GM19240 (cell line): ENCODE measurements around the gene DCTN3.

Experiments used
- DNase-seq: peaks from one replicate; pipeline ENCODE4 v3.0.0; 2011; ENCODE audit warnings: low spot score; ENCODE audit not compliant: insufficient read length

Gene DCTN3

GRCh38 chr9:34620061-34620994 is at the start of gene DCTN3:
TSS of gene DCTN3 (minus strand) at chr9:34620495. CDS start at chr9:34620464, 31 bp downstream.
- peak; percentile 99 for DNase-seq

GRCh38 chr9:34665381-34666250 is 45.3 kb upstream of the DCTN3 start:
- peak; percentile 72 for DNase-seq

GRCh38 chr9:34665067-34665380 is 44.7 kb upstream of the DCTN3 start:
- DNase-seq = no peak

- peak; percentile 61 for DNase-seq
Measured at GRCh38 chr9:34664281-34665066, 44.2 kb upstream of the DCTN3 start.

DNA sequence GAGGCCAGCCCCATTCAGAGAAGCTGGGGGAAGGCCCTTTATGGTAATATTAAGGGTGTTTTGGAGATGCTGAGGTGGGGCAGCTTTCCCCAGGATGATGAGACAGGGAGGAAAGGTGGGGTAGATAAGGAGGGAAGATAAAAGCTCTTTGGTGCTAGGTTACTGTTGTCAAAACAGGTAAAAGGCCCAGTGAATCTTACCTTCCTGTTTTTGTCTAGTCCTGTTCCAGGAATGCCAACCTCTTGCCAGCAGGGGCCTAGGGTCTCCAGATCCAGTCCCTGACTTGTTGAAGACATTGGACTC is 43.0 kb upstream of the DCTN3 start:
- no peak for DNase-seq

DNA sequence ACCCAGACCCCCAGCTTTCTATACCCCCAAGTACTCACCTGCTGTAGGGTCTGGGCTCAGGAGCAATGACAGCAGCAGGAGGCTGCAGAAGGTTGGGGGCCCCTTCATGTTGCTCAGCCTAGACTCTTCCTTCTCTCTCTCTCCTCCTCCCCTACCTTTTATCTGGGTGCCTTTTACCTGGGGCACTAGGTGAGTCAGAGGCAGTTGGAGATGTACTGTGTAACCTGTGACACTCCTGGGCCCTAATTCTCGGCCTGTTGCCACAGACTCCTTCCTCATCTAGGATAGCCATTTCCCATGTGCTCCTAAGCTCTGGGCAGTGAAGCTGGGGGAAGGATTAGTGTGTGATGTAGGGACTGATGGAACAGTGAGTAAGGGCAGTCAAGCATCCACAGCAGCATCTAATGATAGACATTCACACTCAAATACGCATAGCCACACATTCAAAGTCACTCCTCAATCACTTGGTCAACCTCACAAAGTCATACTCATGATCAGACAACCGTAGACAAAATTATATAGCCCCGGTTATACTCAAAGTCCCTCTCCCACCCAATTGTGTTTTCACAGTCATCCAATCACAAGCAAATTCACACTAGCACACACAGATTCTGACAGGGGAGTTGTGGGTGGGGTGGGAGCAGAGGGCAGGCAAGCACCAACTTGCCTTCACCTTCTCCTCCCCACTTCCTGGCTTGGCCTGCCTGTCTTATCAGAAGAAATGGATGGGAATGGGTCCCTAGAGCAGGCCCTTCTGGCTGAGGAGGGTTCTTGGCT is 42.4 kb upstream of the DCTN3 start, which contains the start of gene CCL27:
TSS of gene CCL27 (minus strand) at position 132 of the 777 bp plus-strand sequence. CDS start at position 108, 24 bp downstream.
- DNase-seq = no peak

DNA sequence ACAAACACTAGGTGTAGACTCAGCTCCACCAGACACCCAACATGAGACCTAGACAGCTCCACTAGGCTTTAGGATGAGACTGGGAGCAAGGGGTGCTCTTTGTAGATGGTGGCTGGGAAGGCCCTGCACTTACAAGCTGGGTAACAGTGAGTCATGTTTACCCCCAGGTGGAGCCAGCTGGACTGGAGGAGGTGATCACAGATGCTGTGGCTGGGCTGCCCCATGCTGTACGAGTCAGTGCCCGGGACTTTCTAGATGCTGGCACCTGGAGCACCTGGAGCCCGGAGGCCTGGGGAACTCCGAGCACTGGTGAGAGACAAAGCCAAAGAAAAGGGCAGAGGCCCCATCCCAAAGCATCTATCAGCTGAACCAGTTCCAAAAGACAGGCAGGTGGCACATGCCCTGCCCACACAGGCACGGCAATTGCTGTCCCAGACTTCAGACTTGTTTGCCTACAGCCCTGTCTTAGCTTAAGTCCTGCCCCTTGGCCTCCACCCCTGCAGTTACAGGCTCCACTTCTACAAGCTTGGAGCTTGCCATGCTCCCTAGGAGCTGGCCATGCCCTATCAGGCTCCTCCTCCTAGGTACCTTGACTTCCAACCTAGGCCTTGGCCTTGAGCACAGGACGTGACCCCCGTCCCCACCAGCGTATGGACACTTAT is 39.4 kb upstream of the DCTN3 start:
- no peak for DNase-seq

DNA sequence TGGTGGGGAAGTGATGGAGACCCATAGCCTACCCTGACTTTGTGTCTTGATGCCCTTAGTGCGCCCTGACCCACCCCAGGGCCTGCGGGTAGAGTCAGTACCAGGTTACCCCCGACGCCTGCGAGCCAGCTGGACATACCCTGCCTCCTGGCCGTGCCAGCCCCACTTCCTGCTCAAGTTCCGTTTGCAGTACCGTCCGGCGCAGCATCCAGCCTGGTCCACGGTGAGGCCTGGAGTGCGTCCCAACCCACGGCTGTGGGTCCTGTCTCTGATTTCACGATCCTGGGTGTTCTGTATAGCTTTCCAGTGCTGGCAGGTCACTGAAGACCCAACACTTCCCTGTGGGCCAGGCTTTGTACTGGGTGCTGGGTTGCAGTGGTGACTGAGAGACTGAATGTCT is 38.2 kb upstream of the DCTN3 start:
- DNase-seq = no peak

DNA sequence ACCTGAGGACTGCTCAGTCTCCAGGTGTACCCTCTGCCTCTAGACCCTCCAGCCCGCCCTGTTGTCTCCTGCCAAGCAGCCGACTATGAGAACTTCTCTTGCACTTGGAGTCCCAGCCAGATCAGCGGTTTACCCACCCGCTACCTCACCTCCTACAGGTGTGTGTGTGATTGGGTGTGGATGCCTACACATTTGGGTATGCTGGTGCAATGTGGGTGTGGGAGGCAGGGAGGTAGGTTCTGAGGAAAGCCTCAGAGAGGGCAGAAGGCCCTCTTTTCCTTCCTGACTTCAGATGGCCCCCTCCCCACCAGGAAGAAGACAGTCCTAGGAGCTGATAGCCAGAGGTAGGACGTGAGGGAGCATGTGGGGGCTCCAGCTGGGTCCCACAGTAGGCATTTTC is 36.7 kb upstream of the DCTN3 start:
- DNase-seq = no peak

- DNase-seq = no peak
Measured at GRCh38 chr9:34655394-34655793, 35.1 kb upstream of the DCTN3 start.

GRCh38 chr9:34654323-34655051 is 34.2 kb upstream of the DCTN3 start:
- no peak for DNase-seq

DNA sequence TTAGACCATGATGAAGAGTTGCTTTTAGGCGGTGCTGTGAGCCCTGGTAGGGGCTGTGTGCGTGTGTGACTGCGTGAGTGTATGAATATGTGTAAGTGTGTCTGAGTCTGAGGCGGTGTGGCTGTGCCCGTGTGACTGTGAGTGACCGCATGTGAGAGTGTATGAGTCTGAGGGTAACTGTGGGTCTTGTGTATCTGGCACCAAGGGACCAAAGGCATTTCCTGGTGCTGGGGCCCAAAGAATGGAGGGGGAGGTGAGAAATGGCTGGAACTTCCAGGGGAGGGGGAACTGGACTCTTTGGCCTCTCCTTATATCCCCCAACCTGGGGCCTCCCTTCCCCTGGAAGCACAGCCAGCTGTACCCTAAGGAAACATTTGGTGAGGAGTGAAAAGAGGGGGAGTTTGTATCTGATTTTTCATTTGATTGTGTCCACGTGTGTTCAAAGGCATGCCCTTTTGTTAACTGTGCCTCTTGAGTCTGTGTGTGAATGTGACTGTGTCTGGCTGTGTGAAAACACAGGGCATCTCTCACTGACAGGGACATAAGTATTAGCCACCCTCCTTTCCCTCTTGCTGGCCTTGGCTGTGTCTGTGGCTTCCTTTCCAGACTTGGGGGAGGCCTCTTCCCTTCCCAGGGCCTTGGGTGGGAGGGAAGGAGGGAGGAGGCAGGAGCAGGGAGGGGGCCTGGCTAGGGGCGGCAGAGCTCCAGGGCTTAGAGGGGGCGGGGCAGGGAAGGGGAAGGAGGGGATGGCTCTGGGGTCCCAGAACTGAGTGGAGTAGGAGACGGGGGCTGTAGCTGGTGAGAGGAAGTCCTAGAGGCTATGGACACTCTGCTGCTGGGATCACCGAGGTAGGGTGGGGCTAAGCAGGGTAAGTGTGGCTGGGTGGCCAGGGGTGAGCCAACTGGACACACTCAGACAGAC is 33.1 kb upstream of the DCTN3 start:
- DNase-seq = no peak

DNA sequence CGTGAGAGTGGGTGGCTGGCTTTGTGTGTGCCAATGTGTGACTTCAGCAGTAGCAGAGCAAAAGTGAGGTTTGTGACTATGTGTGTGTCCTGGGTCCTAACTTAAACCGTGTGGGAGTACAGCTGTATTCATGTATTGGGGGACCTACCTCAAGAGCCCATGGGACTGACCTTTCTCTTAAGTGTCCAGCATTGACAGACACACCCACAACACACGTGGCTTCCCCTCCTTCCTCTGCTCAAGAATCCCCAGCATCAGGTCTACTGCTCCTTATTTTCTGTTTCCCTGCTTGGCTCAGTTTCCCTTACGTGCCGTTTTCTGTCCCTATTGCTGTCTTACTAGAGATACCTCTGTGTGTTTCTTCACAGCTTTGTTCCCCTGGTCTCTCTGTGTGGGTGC is 32.3 kb upstream of the DCTN3 start:
- DNase-seq = no peak

DNA sequence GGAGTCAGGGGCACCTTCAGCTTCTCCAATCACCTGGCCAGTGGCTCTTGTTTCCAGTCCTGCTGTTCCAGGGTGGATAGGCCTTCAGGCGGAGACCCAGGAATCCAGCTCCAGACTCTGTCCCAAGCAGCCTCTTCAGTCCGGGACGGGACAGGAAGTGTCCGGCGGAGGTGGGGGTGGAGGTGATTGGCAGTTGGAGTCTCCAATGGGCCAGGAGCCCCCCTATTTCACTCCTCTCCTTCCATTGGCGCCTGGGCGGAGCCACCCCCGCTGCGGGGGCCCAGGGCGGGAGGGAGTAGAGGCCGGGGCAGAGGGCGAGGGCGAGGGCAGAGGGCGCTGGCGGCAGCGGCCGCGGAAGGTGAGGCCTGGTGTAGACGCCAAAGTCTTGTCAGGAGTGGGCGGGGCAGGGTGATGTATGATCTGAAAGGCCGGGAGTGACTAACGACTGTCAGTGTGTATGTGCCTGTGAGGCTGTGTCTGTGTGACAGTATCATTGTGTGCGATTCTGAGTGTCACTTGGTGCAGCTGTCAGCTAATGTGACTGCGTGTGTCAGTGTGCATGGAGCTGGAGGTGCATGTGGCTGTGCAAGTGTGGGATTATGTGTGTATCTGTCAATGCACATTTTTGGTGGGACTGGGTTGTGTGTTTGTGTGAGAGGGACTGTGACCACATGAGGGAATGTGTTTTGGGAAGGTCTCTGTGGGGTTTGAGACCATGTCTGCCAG is 31.7 kb upstream of the DCTN3 start, which contains the start of gene IL11RA:
TSS of gene IL11RA (plus strand) at position 310 of the 726 bp plus-strand sequence. CDS start 3,033 bp downstream, outside the sequence.
- DNase-seq = no peak

DNA sequence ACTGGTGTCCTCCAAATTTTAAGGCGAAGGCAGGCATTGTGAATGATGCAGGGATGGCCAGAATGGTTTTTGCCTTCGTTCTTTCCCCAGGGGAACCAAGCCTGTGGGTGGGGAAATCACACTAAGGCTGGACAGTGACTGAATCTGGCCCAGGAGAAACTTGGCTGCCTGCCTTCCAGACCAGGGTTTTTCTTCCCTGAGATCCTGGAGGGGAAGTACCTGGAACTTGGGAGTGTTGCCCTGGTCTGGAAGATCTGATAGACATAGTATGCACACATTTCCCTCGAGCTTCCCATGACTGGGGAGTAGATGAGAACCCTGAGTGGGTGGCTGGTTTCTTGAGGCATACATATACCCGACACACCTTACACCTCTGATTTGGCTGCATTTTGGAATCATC is 31.0 kb upstream of the DCTN3 start:
- no peak for DNase-seq

GRCh38 chr9:34650816-34651215 is 30.5 kb upstream of the DCTN3 start:
- DNase-seq = no peak

DNA sequence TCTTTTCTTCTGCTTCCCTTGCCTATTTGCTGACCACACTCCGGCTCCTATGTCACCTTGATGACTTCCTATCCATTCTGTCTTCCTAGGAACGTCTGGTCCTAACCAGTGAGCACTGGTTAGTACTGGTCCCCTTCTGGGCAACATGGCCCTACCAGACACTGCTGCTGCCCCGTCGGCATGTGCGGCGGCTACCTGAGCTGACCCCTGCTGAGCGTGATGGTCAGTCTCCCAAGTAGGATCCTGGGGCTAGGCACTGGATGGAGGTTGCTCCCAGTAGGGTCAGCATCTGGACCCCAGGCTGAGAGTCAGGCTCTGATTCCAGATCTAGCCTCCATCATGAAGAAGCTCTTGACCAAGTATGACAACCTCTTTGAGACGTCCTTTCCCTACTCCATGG is 28.4 kb upstream of the DCTN3 start:
- DNase-seq = no peak

- DNase-seq = no peak
Measured at GRCh38 chr9:34647651-34648050, 27.4 kb upstream of the DCTN3 start.
